GM18858 (cell line): Measurements from ENCODE around the gene IFIT1.

ENCODE experiments used
- ATAC-seq: cut with Tn5 transposase; IDR thresholded peaks from one replicate; pipeline ENCODE4 v1.9.1; 2021; ENCODE audit not compliant: unreplicated experiment

The IFIT1 gene

GRCh38 chr10:89391907-89392756 lies at the start of gene IFIT1:
Gene IFIT1, plus strand, starts transcription at chr10:89392623. Its CDS starts 90 bp downstream, at chr10:89392713.
- peak; percentile 69 for ATAC-seq

GRCh38 chr10:89343089-89343767 lies 49.2 kb upstream of the IFIT1 start:
- no peak for ATAC-seq

GRCh38 chr10:89344156-89344555 lies 48.3 kb upstream of the IFIT1 start:
- ATAC-seq = no peak

- no peak for ATAC-seq
Measured at GRCh38 chr10:89345367-89346000, 46.9 kb upstream of the IFIT1 start.

GRCh38 chr10:89346405-89347254 lies 45.8 kb upstream of the IFIT1 start:
- no peak for ATAC-seq

- ATAC-seq = no peak
Measured at GRCh38 chr10:89347701-89348457, 44.5 kb upstream of the IFIT1 start.

GRCh38 chr10:89348481-89348880 lies 43.9 kb upstream of the IFIT1 start:
- ATAC-seq = no peak

- ATAC-seq = no peak
Measured at GRCh38 chr10:89348975-89349374, 43.4 kb upstream of the IFIT1 start.

- ATAC-seq = peak; percentile 19
Measured at GRCh38 chr10:89350631-89351315, 41.6 kb upstream of the IFIT1 start.

- peak; percentile 86 for ATAC-seq
Measured at GRCh38 chr10:89351412-89351779, 41.0 kb upstream of the IFIT1 start.

- no peak for ATAC-seq
Measured at GRCh38 chr10:89351780-89352597, 40.4 kb upstream of the IFIT1 start.

- ATAC-seq = no peak
Measured at GRCh38 chr10:89352802-89353201, 39.6 kb upstream of the IFIT1 start.

- ATAC-seq = no peak
Measured at GRCh38 chr10:89355394-89355931, 37.0 kb upstream of the IFIT1 start.

- ATAC-seq = no peak
Measured at GRCh38 chr10:89357096-89357495, 35.3 kb upstream of the IFIT1 start.

GRCh38 chr10:89357975-89358374 lies 34.4 kb upstream of the IFIT1 start:
- no peak for ATAC-seq

GRCh38 chr10:89360157-89360556 lies 32.3 kb upstream of the IFIT1 start:
- ATAC-seq = no peak

GRCh38 chr10:89362929-89363328 lies 29.5 kb upstream of the IFIT1 start:
- ATAC-seq = no peak

- no peak for ATAC-seq
Measured at GRCh38 chr10:89363729-89364442, 28.5 kb upstream of the IFIT1 start.
